Measurements from ENCODE around the gene C19orf47. TPM values are rescaled to one million over a fixed set of nuclear protein-coding genes. Genes with fewer than 3 reads are reported as not detected.

C19orf47 gene
- total and polyA plus RNA-seq, 2 donors (not counting 1 experiment from before 2014, with no cell fraction given) = 5.1 to 9.1 TPM

- no peak overlapping the region for H3K4me3 ChIP-seq (replicated peaks in 1 of 4; ENCODE audit: control extremely low read depth in 1 of 4, insufficient read depth in 1 of 4, low read depth in 3 of 4, low read length in 4 of 4)
- no peak overlapping the region for H3K27ac ChIP-seq (ENCODE audit: insufficient read depth, low read length)
- H3K27me3 ChIP-seq (ENCODE audit: control insufficient read depth, insufficient read depth, low read length) = no peaks in the 10 kb centered on the region
- no peaks in the 10 kb centered on the region for H4K20me1 ChIP-seq (ENCODE audit: control insufficient read depth, extremely low read depth, insufficient read depth, low read length)
- H3K9me3 ChIP-seq (ENCODE audit: control insufficient read depth, insufficient read depth, low read depth, low read length) = no peaks in the 10 kb centered on the region
- H3K9ac ChIP-seq (ENCODE audit: insufficient read depth, low read length) = no peak overlapping the region
- DNase-seq (ENCODE audit: low read depth in 2 of 2) = no peak
- peaks cover 5% of the 10 kb centered on the region for H3K36me3 ChIP-seq (ENCODE audit: control insufficient read depth, insufficient read depth, low read length)
- H3K79me2 ChIP-seq (ENCODE audit: control insufficient read depth, insufficient read depth, low read length) = peaks cover 9% of the 10 kb centered on the region
- H3K4me1 ChIP-seq (ENCODE audit: control insufficient read depth, extremely low read depth, insufficient read depth, low read length) = no peaks in the 10 kb centered on the region
- no peak overlapping the region for H3K4me2 ChIP-seq (ENCODE audit: extremely low read depth, insufficient read depth, low read length)
- H2AFZ ChIP-seq (ENCODE audit: low read length) = no peak overlapping the region
- TF ChIP-seq CTCF (conservative IDR thresholded peaks at IDR 0.05 in 1 of 2, IDR thresholded peaks at IDR 0.05 in 1 of 2; ENCODE audit: low read depth in 1 of 2, low read length in 2 of 2) (no peak), EZH2 (IDR thresholded peaks at IDR 0.05; ENCODE audit: low read length, missing control alignments) (no peak)
Measured at GRCh38 chr19:40339018-40339728, 9.0 kb downstream of the C19orf47 start.

GRCh38 chr19:40337594-40337993 is 10.6 kb downstream of the C19orf47 start:
- H3K9ac ChIP-seq (ENCODE audit: insufficient read depth, low read length) = no peak overlapping the region
- H3K79me2 ChIP-seq (ENCODE audit: control insufficient read depth, insufficient read depth, low read length) = peaks cover 7% of the 10 kb centered on the region
- H3K27ac ChIP-seq (ENCODE audit: insufficient read depth, low read length) = no peak overlapping the region
- H3K9me3 ChIP-seq (ENCODE audit: control insufficient read depth, insufficient read depth, low read depth, low read length) = no peaks in the 10 kb centered on the region
- no peaks in the 10 kb centered on the region for H3K27me3 ChIP-seq (ENCODE audit: control insufficient read depth, insufficient read depth, low read length)
- no peaks in the 10 kb centered on the region for H4K20me1 ChIP-seq (ENCODE audit: control insufficient read depth, extremely low read depth, insufficient read depth, low read length)
- DNase-seq (ENCODE audit: low read depth in 2 of 2) = no peak
- H3K4me1 ChIP-seq (ENCODE audit: control insufficient read depth, extremely low read depth, insufficient read depth, low read length) = no peaks in the 10 kb centered on the region
- H3K36me3 ChIP-seq (ENCODE audit: control insufficient read depth, insufficient read depth, low read length) = peaks cover 5% of the 10 kb centered on the region
- no peak overlapping the region for H2AFZ ChIP-seq (ENCODE audit: low read length)
- TF ChIP-seq CTCF (conservative IDR thresholded peaks at IDR 0.05 in 1 of 2, IDR thresholded peaks at IDR 0.05 in 1 of 2; ENCODE audit: low read depth in 1 of 2, low read length in 2 of 2) = no peak
- TF ChIP-seq EZH2 (IDR thresholded peaks at IDR 0.05; ENCODE audit: low read length, missing control alignments) = no peak
- H3K4me2 ChIP-seq (ENCODE audit: extremely low read depth, insufficient read depth, low read length) = no peak overlapping the region
- H3K4me3 ChIP-seq (replicated peaks in 1 of 4; ENCODE audit: control extremely low read depth in 1 of 4, insufficient read depth in 1 of 4, low read depth in 3 of 4, low read length in 4 of 4) = no peak overlapping the region

GRCh38 chr19:40337107-40337506 is 11.1 kb downstream of the C19orf47 start:
- DNase-seq (ENCODE audit: low read depth in 2 of 2) = no peak
- Histone ChIP-seq H3K9me3 (ENCODE audit: control insufficient read depth, insufficient read depth, low read depth, low read length) (no peaks in the 10 kb centered on the region), H3K4me1 (ENCODE audit: control insufficient read depth, extremely low read depth, insufficient read depth, low read length) (no peaks in the 10 kb centered on the region), H2AFZ (ENCODE audit: low read length) (no peak overlapping the region), H3K79me2 (ENCODE audit: control insufficient read depth, insufficient read depth, low read length) (peaks cover 7% of the 10 kb centered on the region), H3K4me2 (ENCODE audit: extremely low read depth, insufficient read depth, low read length) (no peak overlapping the region), H3K36me3 (ENCODE audit: control insufficient read depth, insufficient read depth, low read length) (peaks cover 5% of the 10 kb centered on the region), H4K20me1 (ENCODE audit: control insufficient read depth, extremely low read depth, insufficient read depth, low read length) (no peaks in the 10 kb centered on the region), H3K4me3 (replicated peaks in 1 of 4; ENCODE audit: control extremely low read depth in 1 of 4, insufficient read depth in 1 of 4, low read depth in 3 of 4, low read length in 4 of 4) (no peak overlapping the region), H3K27ac (ENCODE audit: insufficient read depth, low read length) (no peak overlapping the region), H3K27me3 (ENCODE audit: control insufficient read depth, insufficient read depth, low read length) (no peaks in the 10 kb centered on the region), H3K9ac (ENCODE audit: insufficient read depth, low read length) (no peak overlapping the region)
- TF ChIP-seq EZH2 (IDR thresholded peaks at IDR 0.05; ENCODE audit: low read length, missing control alignments) (no peak), CTCF (conservative IDR thresholded peaks at IDR 0.05 in 1 of 2, IDR thresholded peaks at IDR 0.05 in 1 of 2; ENCODE audit: low read depth in 1 of 2, low read length in 2 of 2) (no peak)

All from fibroblast of lung (primary cell).